RWPE1 (cell line): ENCODE results near the gene MPI.

ENCODE experiments used
- CTCF ChIA-PET: fragments of 350-600 bp; sonication (Branson Sonifier 250); formaldehyde crosslinking; extraction: SDS; loops from one replicate; lab custom pipeline; 2021; lab: Yijun Ruan, JAX
- POLR2A ChIA-PET: fragments of 400-600 bp; formaldehyde crosslinking; extraction: SDS; loops from one replicate; lab custom pipeline; 2020; ENCODE audit warnings: antibody characterized with exemption; ENCODE audit not compliant: low non-redundant PET; lab: Yijun Ruan, JAX
- DNase-seq: peaks from one replicate; pipeline ENCODE4 v3.0.0; 2012; ENCODE audit warnings: low spot score
- H3K27ac ChIP-seq: fragments of 450-650 bp; 2 replicates; pipeline ENCODE4 v1.5.1; 2017
- CTCF ChIP-seq: fragments of 450-650 bp; conservative IDR thresholded peaks from 2 replicates; pipeline ENCODE4 v1.5.1; 2017; ENCODE audit warnings: low read depth, mild to moderate bottlenecking

Gene MPI

GRCh38 chr15:74902295-74903075, 12.6 kb downstream of the MPI start:
- TF ChIP-seq CTCF = no peak
- no peak for DNase-seq
- CTCF ChIA-PET = interaction anchor here (0.5 to 2.3 kb wide), 27 partner anchors 8 to 141 kb away, joined by 3 to 12 read pairs (median 5); partner anchors contain the start of genes CPLX3, MPI and ULK3
- POLR2A ChIA-PET = no interaction called here
- peak overlapping the region; percentile 22; the same call in 1 of the 2 replicates for H3K27ac ChIP-seq

GRCh38 chr15:74903676-74904075, 13.8 kb downstream of the MPI start:
- CTCF ChIA-PET = interaction anchor here (1.2 kb wide), 1 partner anchor 61 kb away, joined by 4 read pairs; the partner anchor contains the start of gene ULK3

GRCh38 chr15:74904190-74904805, 14.5 kb downstream of the MPI start:
- CTCF ChIA-PET = no interaction called here
- POLR2A ChIA-PET = interaction anchor here (0.6 kb wide), 2 partner anchors 34 to 64 kb away, joined by 3 to 5 read pairs; partner anchors contain the start of gene COX5A
- no peak for TF ChIP-seq CTCF
- DNase-seq = no peak
- H3K27ac ChIP-seq = peak overlapping the region; percentile 83

More at GRCh38 chr15:74903676-74904075, 13.8 kb downstream of the MPI start:
- POLR2A ChIA-PET = interaction anchor here (0.6 kb wide), 1 partner anchor 34 kb away, joined by 5 read pairs; the partner anchor contains the start of gene COX5A
- DNase-seq = no peak
- TF ChIP-seq CTCF = no peak
- no peak overlapping the region for H3K27ac ChIP-seq

GRCh38 chr15:74906067-74906449, 16.2 kb downstream of the MPI start:
- TF ChIP-seq CTCF = no peak
- POLR2A ChIA-PET = interaction anchor here (1.0 to 1.1 kb wide), 2 partner anchors 64 to 87 kb away, joined by 3 read pairs; no protein-coding TSS in a partner anchor
- CTCF ChIA-PET = interaction anchor here (0.6 to 1.1 kb wide), 3 partner anchors 45 to 664 kb away, joined by 4 read pairs; no protein-coding TSS in a partner anchor
- H3K27ac ChIP-seq = peak overlapping the region; percentile 83
- DNase-seq = peak; percentile 42

GRCh38 chr15:74906450-74907162, 16.8 kb downstream of the MPI start, which contains the start of gene FAM219B:
TSS of gene FAM219B (minus strand) at chr15:74906851. CDS start at chr15:74906800, 51 bp downstream.
- H3K27ac ChIP-seq = peak within 1 kb of the TSS; percentile 83
- DNase-seq = peak; percentile 97
- ChIA-PET CTCF (interaction anchor here (0.6 to 1.1 kb wide), 4 partner anchors 44 to 663 kb away, joined by 3 to 4 read pairs (median 4); no protein-coding TSS in a partner anchor), POLR2A (interaction anchor here (0.6 to 1.1 kb wide), 3 partner anchors 64 to 124 kb away, joined by 3 read pairs; no protein-coding TSS in a partner anchor)
- no peak for TF ChIP-seq CTCF
